Effector CD4-positive, alpha-beta T cell (primary cell): ENCODE results near the gene ZNF283.
A peak's percentile ranks its signal among the peaks of the same experiment; 100 is the strongest.

Source experiments
- DNase-seq: peaks from one replicate; pipeline ENCODE4 v3.0.0-alpha.2; 2020
- total RNA-seq: gene quantifications from one replicate; lab custom pipeline; 2026; lab: John Stamatoyannopoulos, UW

ZNF283 gene
- total RNA-seq: 6.8 reads per million, percentile 25 among the genes with 10 or more reads in this experiment

GRCh38 chr19:43826787-43827754, at the start of gene ZNF283:
ZNF283 (plus strand) TSS chr19:43827321; CDS start chr19:43833505, 6,184 bp downstream.
- peak; percentile 77 for DNase-seq

GRCh38 chr19:43778651-43779050, 48.5 kb upstream of the ZNF283 start:
- no peak for DNase-seq

- no peak for DNase-seq
Observed at GRCh38 chr19:43779147-43779819, 47.8 kb upstream of the ZNF283 start.

GRCh38 chr19:43779820-43780219, 47.3 kb upstream of the ZNF283 start:
- DNase-seq: no peak

GRCh38 chr19:43780706-43781525, 46.2 kb upstream of the ZNF283 start, which contains the start of gene KCNN4:
KCNN4 (minus strand) TSS chr19:43780973; CDS start chr19:43780861, 112 bp downstream.
- peak; percentile 30 for DNase-seq

GRCh38 chr19:43781630-43782310, 45.4 kb upstream of the ZNF283 start:
- DNase-seq: no peak

- no peak for DNase-seq
Observed at GRCh38 chr19:43782311-43782660, 44.8 kb upstream of the ZNF283 start.

GRCh38 chr19:43782689-43783231, 44.4 kb upstream of the ZNF283 start:
- no peak for DNase-seq

GRCh38 chr19:43783636-43784035, 43.5 kb upstream of the ZNF283 start:
- DNase-seq: no peak

- peak; percentile 43 for DNase-seq
Observed at GRCh38 chr19:43784241-43784980, 42.7 kb upstream of the ZNF283 start.

- peak; percentile 39 for DNase-seq
Observed at GRCh38 chr19:43784981-43785808, 41.9 kb upstream of the ZNF283 start.

GRCh38 chr19:43786665-43787064, 40.5 kb upstream of the ZNF283 start:
- no peak for DNase-seq

- no peak for DNase-seq
Observed at GRCh38 chr19:43789029-43789428, 38.1 kb upstream of the ZNF283 start.

- no peak for DNase-seq
Observed at GRCh38 chr19:43790587-43790986, 36.5 kb upstream of the ZNF283 start.

GRCh38 chr19:43797118-43797517, 30.0 kb upstream of the ZNF283 start:
- no peak for DNase-seq

GRCh38 chr19:43797556-43797955, 29.6 kb upstream of the ZNF283 start:
- DNase-seq: no peak

- no peak for DNase-seq
Observed at GRCh38 chr19:43798026-43798545, 29.0 kb upstream of the ZNF283 start.

GRCh38 chr19:43798546-43799409, 28.3 kb upstream of the ZNF283 start:
- DNase-seq: peak; percentile 30
